Neural cell (in vitro differentiated cells): ENCODE measurements around the gene DFFA. TPM values are rescaled to one million over a fixed set of nuclear protein-coding genes. Genes with fewer than 3 reads are reported as not detected.

Experiments used
- H2AFZ ChIP-seq: fragments of 200-600, 300-800 bp; sonication (generic), shearing (Covaris generic); 2 replicates; pipeline ENCODE4 v1.6.0; 2014; ENCODE audit warnings: low read depth, mild to moderate bottlenecking, antibody characterized with exemption, low read length, moderate library complexity
- H3F3A ChIP-seq: fragments of 200-600 bp; shearing (Covaris generic); 2 replicates; pipeline ENCODE4 v1.6.1; 2016; ENCODE audit warnings: mild to moderate bottlenecking, moderate library complexity, mixed read lengths, antibody characterized with exemption, low read length; ENCODE audit not compliant: insufficient read depth, poor library complexity, severe bottlenecking
- H3K27ac ChIP-seq: fragments of 200-600, 300-800 bp; sonication (generic), shearing (Covaris generic); 2 replicates; pipeline ENCODE4 v1.5.1; 2014; ENCODE audit warnings: mild to moderate bottlenecking, low read length, moderate library complexity
- H3K27me3 ChIP-seq: fragments of 300-800, 200-600 bp; sonication (generic), shearing (Covaris generic); 2 replicates; pipeline ENCODE4 v1.6.0; 2014; ENCODE audit warnings: mild to moderate bottlenecking, low read depth, low read length, moderate library complexity; ENCODE audit not compliant: insufficient read depth
- H3K36me3 ChIP-seq: fragments of 300-800, 200-600 bp; sonication (generic), shearing (Covaris generic); 2 replicates; pipeline ENCODE4 v1.5.1; 2014; ENCODE audit warnings: mild to moderate bottlenecking, antibody characterized with exemption, low read length, moderate library complexity; ENCODE audit not compliant: insufficient read depth
- H3K4me2 ChIP-seq: fragments of 300-800, 200-600 bp; sonication (generic), shearing (Covaris generic); 2 replicates; pipeline ENCODE4 v1.6.0; 2014; ENCODE audit warnings: mild to moderate bottlenecking, low read length
- H3K4me3 ChIP-seq: fragments of 300-800, 200-600 bp; sonication (generic), shearing (Covaris generic); 2 replicates; pipeline ENCODE4 v1.5.1; 2014; ENCODE audit warnings: mild to moderate bottlenecking, low read length, moderate library complexity
- H3K79me2 ChIP-seq: fragments of 200-600 bp; shearing (Covaris generic); replicated peaks from 2 replicates; pipeline ENCODE4 v1.6.0; 2014; ENCODE audit warnings: mild to moderate bottlenecking, low read length, moderate library complexity; ENCODE audit not compliant: insufficient read depth
- H3K9ac ChIP-seq: fragments of 300-800, 200-600 bp; sonication (generic), shearing (Covaris generic); 2 replicates; pipeline ENCODE4 v1.6.1; 2016; ENCODE audit warnings: mild to moderate bottlenecking, low read length, mixed read lengths
- H3K9me2 ChIP-seq: fragments of 200-600 bp; shearing (Covaris generic); 2 replicates; pipeline ENCODE4 v1.6.1; 2016; ENCODE audit warnings: mild to moderate bottlenecking, low read length, mixed read lengths; ENCODE audit not compliant: insufficient read depth
- H3K9me3 ChIP-seq: fragments of 200-600, 300-800 bp; sonication (generic), shearing (Covaris generic); 2 replicates; pipeline ENCODE4 v1.6.1; 2016; ENCODE audit warnings: mild to moderate bottlenecking, mixed run types, low read length, moderate library complexity, mixed read lengths
- H4K20me1 ChIP-seq: fragments of 200-600 bp; shearing (Covaris generic); 2 replicates; pipeline ENCODE4 v1.6.1; 2016; ENCODE audit warnings: mild to moderate bottlenecking, mixed run types; ENCODE audit not compliant: insufficient read depth
- EP300 ChIP-seq: fragments of 450-650 bp; conservative IDR thresholded peaks from 2 replicates; pipeline ENCODE4 v1.6.1; 2014; ENCODE audit warnings: antibody characterized with exemption, mild to moderate bottlenecking, moderate library complexity; ENCODE audit not compliant: poor library complexity, severe bottlenecking
- EZH2 ChIP-seq: fragments of 200-600, 300-800 bp; shearing (Covaris generic), sonication (generic); IDR thresholded peaks from 2 replicates; pipeline ENCODE4 v1.6.1; 2014; ENCODE audit warnings: antibody characterized with exemption, low read length, borderline replicate concordance, mild to moderate bottlenecking; ENCODE audit not compliant: insufficient read depth, poor library complexity, severe bottlenecking
- MXI1 ChIP-seq: fragments of 450-650 bp; conservative IDR thresholded peaks from 2 replicates; pipeline ENCODE4 v1.6.1; 2014; ENCODE audit warnings: antibody characterized with exemption, mild to moderate bottlenecking; ENCODE audit not compliant: poor library complexity, severe bottlenecking
- POLR2AphosphoS5 ChIP-seq: IDR thresholded peaks from 2 replicates; pipeline ENCODE4 v1.6.1; 2012
- RAD21 ChIP-seq: fragments of 450-650 bp; conservative IDR thresholded peaks from 2 replicates; pipeline ENCODE4 v1.6.1; 2014; ENCODE audit warnings: antibody characterized with exemption, mild to moderate bottlenecking, moderate library complexity
- SMC3 ChIP-seq: fragments of 450-650 bp; conservative IDR thresholded peaks from 2 replicates; pipeline ENCODE4 v1.6.1; 2014; ENCODE audit warnings: antibody characterized with exemption, mild to moderate bottlenecking, moderate library complexity; ENCODE audit not compliant: poor library complexity
- TAF1 ChIP-seq: IDR thresholded peaks from 2 replicates; pipeline ENCODE4 v1.6.1; 2012; ENCODE audit warnings: low read depth
- polyA plus RNA-seq: library from polyadenylated mRNA; depleted of rRNA; stranded (reverse); fragments of >200 nt; gene quantifications from 2 replicates; pipeline ENCODE4 v1.2.3, GENCODE V29; 2014
- TF ChIP-seq, protein P1 (sequence below): IDR thresholded peaks from 2 replicates; pipeline ENCODE4 v1.6.1; 2012; ENCODE audit warnings: borderline replicate concordance
- TF ChIP-seq, protein P2 (sequence below): fragments of 450-650 bp; IDR thresholded peaks from 2 replicates; pipeline ENCODE4 v1.5.1; 2014; ENCODE audit warnings: antibody characterized with exemption, mild to moderate bottlenecking, moderate library complexity; ENCODE audit not compliant: poor library complexity, severe bottlenecking

DFFA gene
- polyA plus RNA-seq, 1 donor from 2014 or later = 32.7 TPM

DNA sequence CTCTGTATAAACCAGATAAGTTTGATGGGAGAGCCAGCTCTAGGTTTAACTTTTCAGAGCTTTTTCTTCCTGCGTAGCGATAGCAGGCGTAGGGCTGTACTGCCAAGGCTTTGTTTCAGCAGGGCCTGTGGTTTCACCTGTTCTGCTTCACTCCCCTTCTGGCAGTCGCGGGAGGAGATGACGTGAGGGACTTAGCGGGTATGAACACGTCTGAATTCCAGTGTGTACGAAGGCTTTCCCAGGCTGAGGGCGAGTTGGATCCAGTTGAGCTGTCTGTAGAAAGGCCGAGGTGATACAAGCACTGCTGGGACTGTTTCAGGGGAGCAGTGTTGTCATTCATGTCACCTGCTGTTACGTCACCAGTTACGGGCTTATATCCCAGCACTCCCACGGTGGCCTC, 23.6 kb upstream of the DFFA start:
- Histone ChIP-seq H3K4me3 (no peak overlapping the region), H3K9me2 (no peaks in the 10 kb centered on the region), H3K27me3 (no peaks in the 10 kb centered on the region), H4K20me1 (no peaks in the 10 kb centered on the region), H3K4me2 (no peak overlapping the region), H3K9ac (no peak overlapping the region), H3K9me3 (no peaks in the 10 kb centered on the region), H3K79me2 (no peaks in the 10 kb centered on the region), H2AFZ (no peak overlapping the region), H3F3A (no peaks in the 10 kb centered on the region), H3K27ac (no peak overlapping the region), H3K36me3 (no peaks in the 10 kb centered on the region)
- TF ChIP-seq, protein P1, sequence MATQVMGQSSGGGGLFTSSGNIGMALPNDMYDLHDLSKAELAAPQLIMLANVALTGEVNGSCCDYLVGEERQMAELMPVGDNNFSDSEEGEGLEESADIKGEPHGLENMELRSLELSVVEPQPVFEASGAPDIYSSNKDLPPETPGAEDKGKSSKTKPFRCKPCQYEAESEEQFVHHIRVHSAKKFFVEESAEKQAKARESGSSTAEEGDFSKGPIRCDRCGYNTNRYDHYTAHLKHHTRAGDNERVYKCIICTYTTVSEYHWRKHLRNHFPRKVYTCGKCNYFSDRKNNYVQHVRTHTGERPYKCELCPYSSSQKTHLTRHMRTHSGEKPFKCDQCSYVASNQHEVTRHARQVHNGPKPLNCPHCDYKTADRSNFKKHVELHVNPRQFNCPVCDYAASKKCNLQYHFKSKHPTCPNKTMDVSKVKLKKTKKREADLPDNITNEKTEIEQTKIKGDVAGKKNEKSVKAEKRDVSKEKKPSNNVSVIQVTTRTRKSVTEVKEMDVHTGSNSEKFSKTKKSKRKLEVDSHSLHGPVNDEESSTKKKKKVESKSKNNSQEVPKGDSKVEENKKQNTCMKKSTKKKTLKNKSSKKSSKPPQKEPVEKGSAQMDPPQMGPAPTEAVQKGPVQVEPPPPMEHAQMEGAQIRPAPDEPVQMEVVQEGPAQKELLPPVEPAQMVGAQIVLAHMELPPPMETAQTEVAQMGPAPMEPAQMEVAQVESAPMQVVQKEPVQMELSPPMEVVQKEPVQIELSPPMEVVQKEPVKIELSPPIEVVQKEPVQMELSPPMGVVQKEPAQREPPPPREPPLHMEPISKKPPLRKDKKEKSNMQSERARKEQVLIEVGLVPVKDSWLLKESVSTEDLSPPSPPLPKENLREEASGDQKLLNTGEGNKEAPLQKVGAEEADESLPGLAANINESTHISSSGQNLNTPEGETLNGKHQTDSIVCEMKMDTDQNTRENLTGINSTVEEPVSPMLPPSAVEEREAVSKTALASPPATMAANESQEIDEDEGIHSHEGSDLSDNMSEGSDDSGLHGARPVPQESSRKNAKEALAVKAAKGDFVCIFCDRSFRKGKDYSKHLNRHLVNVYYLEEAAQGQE = no peak
- TF ChIP-seq TAF1 (no peak), EZH2 (no peak), POLR2AphosphoS5 (no peak), SMC3 (no peak)

DNA sequence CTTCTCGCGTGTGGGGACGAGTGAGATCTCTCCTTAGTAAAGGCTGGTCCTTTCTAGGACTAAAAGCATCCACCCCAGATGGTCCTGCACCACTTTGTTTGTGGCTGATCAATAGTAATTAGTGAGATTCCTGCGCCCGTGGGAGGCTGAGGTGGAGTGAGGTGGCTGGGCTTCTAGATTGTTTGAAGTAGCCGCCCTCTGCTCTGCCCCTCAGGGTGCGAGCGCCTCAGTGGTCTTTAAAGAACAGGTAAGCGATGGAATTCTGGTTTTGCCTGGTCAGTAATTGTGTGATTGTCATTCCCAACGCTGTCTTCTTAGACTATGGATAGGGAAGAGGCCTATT, 23.1 kb upstream of the DFFA start:
- Histone ChIP-seq H4K20me1 (no peaks in the 10 kb centered on the region), H3K9me2 (no peaks in the 10 kb centered on the region), H3K36me3 (no peaks in the 10 kb centered on the region), H3F3A (no peaks in the 10 kb centered on the region), H3K27ac (no peak overlapping the region), H3K79me2 (no peaks in the 10 kb centered on the region), H3K4me2 (no peak overlapping the region), H3K9me3 (no peaks in the 10 kb centered on the region), H3K4me3 (no peak overlapping the region), H3K9ac (no peak overlapping the region), H3K27me3 (no peaks in the 10 kb centered on the region), H2AFZ (no peak overlapping the region)
- TF ChIP-seq RAD21 (no peak), SMC3 (no peak), EP300 (no peak), EZH2 (no peak), POLR2AphosphoS5 (no peak), MXI1 (no peak), TAF1 (no peak)
- TF ChIP-seq, protein P2, sequence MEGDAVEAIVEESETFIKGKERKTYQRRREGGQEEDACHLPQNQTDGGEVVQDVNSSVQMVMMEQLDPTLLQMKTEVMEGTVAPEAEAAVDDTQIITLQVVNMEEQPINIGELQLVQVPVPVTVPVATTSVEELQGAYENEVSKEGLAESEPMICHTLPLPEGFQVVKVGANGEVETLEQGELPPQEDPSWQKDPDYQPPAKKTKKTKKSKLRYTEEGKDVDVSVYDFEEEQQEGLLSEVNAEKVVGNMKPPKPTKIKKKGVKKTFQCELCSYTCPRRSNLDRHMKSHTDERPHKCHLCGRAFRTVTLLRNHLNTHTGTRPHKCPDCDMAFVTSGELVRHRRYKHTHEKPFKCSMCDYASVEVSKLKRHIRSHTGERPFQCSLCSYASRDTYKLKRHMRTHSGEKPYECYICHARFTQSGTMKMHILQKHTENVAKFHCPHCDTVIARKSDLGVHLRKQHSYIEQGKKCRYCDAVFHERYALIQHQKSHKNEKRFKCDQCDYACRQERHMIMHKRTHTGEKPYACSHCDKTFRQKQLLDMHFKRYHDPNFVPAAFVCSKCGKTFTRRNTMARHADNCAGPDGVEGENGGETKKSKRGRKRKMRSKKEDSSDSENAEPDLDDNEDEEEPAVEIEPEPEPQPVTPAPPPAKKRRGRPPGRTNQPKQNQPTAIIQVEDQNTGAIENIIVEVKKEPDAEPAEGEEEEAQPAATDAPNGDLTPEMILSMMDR = no peak
- TF ChIP-seq, protein P1 = no peak
